Ascending aorta (tissue), 2 donors: ENCODE data around the gene LAPTM5. TPM values are rescaled to one million over a fixed set of nuclear protein-coding genes. Genes with fewer than 3 reads are reported as not detected.

Experiments
- DNase-seq, 2 donors: peaks; one replicate each; pipeline ENCODE4 v3.0.0-alpha.2; 2019; ENCODE audit warnings: low spot score in 2 of 2
- H3K27ac ChIP-seq, 2 donors: fragments of 200-600 bp; sonication (generic); one replicate each; pipeline ENCODE4 v1.5.1; 2016 to 2017; ENCODE audit warnings: mild to moderate bottlenecking in 1 of 2
- H3K27me3 ChIP-seq: fragments of 200-600 bp; sonication (generic); one replicate; pipeline ENCODE4 v1.5.1; 2017
- H3K36me3 ChIP-seq, 2 donors: fragments of 200-600 bp; sonication (generic); one replicate each; pipeline ENCODE4 v1.5.1; 2016
- H3K4me1 ChIP-seq, 2 donors: fragments of 200-600 bp; sonication (generic); one replicate each; pipeline ENCODE4 v1.5.1; 2016 to 2017; ENCODE audit warnings: mild to moderate bottlenecking in 1 of 2
- H3K4me3 ChIP-seq, 2 donors: fragments of 200-600 bp; sonication (generic); one replicate each; pipeline ENCODE4 v1.5.1; 2016 to 2017; ENCODE audit warnings: mild to moderate bottlenecking in 1 of 2
- H3K9me3 ChIP-seq, 2 donors: fragments of 200-600 bp; sonication (generic); one replicate each; pipeline ENCODE4 v1.5.1; 2016
- CTCF ChIP-seq, 3 experiments: fragments of 200-600 bp in 2 of 3; fragments of 450-650 bp in 1 of 3; sonication (generic) in 2 of 3; IDR thresholded peaks; one replicate each; pipeline ENCODE4 v1.5.1; 2016 to 2019; ENCODE audit warnings: antibody characterized with exemption in 3 of 3, mild to moderate bottlenecking in 1 of 3, moderate library complexity in 1 of 3
- intact Hi-C: fragments of 100-400 bp; cut with DNase I; formaldehyde crosslinking; loops from one replicate; pipeline ENCODE4 v1.15.1; 2023
- total RNA-seq: library from RNA; depleted of rRNA; stranded (reverse); fragments of >200 nt; gene quantifications from one replicate; pipeline ENCODE4 v1.1.0, GENCODE V29; 2016

LAPTM5 gene
- total RNA-seq, 1 donor from 2014 or later, result 56.1 TPM

- peak overlapping the region; percentile 62 to 73 for H3K27ac ChIP-seq
- intact Hi-C loops, result no loop called here
- DNase-seq, result no peak
- no peaks in the 10 kb centered on the region for H3K27me3 ChIP-seq
- no peaks in the 10 kb centered on the region for H3K9me3 ChIP-seq
- H3K4me1 ChIP-seq, result peaks cover 16 to 26% of the 10 kb centered on the region in 2 donors
- H3K36me3 ChIP-seq, result no peaks in the 10 kb centered on the region
- no peak for TF ChIP-seq CTCF (IDR thresholded peaks at IDR 0.05)
- no peak overlapping the region for H3K4me3 ChIP-seq
Measured at GRCh38 chr1:30761381-30762151, 4.0 kb upstream of the LAPTM5 start.

DNA sequence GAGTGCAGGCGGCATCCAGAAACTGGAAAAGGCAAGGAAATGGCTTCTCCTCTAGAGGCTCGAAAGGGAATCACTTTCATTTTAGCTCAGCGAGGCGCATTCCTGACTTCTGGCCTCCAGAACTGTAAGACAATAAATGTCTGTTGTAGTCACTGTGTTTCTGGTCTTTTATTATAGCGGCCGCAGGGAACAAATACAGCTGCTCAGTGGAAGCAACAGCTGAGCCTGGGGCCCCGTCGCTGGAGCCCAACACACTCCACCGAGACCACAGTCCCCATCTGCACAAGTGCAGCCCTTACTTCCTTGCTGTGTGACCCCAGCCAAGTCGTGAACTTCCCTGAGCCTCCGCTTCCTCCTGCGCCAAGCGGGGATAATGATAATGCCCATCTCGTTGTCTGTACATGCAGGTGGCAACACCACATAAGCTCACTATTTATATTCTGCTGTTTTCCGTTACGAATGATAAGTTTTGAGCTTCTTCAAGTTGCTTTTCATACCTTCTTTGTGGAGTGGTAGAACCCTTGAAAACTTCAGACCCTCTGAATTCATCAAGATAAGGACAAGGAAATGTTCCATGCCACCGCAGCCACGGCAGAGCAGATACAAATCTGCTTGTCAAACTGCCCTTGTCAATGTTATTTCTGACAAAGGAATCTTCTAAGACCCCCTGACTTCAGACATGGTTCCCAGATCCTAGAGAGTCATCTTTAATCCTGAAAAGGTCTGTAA lies 3.2 kb upstream of the LAPTM5 start:
- no peak for DNase-seq
- Histone ChIP-seq H3K36me3 (no peaks in the 10 kb centered on the region), H3K27me3 (no peaks in the 10 kb centered on the region), H3K4me1 (peaks cover 16 to 26% of the 10 kb centered on the region in 2 donors), H3K4me3 (no peak overlapping the region), H3K27ac (no peak overlapping the region), H3K9me3 (no peaks in the 10 kb centered on the region)
- intact Hi-C loops, result no loop called here
- TF ChIP-seq CTCF (IDR thresholded peaks at IDR 0.05), result no peak

DNA sequence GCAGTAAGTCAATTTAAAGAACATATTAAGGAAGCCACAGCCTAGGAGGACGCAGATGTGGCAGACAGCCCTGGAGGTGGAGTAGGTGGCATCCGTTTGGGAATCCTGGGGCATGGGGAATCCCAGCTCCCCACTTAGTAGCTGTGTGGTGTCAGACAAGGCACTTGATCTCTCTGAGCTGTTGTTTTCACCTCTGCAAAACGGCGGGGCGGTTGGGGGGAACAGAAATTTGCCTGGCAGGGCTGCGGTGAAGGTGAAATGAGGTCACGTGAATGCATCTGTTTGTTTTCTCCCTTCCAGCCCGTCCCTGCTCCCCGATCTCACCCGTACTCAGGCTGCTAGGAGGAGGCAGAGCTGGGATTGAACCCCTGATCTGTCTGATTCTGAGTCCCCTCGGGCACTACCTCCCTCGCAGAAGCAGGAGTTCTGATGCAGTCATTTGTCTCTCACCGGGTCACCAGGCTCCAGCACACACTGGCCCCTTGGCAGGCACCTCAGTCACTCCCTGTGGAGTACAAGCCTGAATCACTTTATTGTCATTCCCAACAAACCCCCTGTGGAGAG lies 2.2 kb upstream of the LAPTM5 start:
- no peak overlapping the region for H3K27ac ChIP-seq
- intact Hi-C loops, result no loop called here
- no peak for DNase-seq
- no peaks in the 10 kb centered on the region for H3K27me3 ChIP-seq
- no peaks in the 10 kb centered on the region for H3K9me3 ChIP-seq
- no peaks in the 10 kb centered on the region for H3K36me3 ChIP-seq
- peaks cover 16 to 26% of the 10 kb centered on the region in 2 donors for H3K4me1 ChIP-seq
- H3K4me3 ChIP-seq, result no peak overlapping the region
- no peak for TF ChIP-seq CTCF (IDR thresholded peaks at IDR 0.05)

DNA sequence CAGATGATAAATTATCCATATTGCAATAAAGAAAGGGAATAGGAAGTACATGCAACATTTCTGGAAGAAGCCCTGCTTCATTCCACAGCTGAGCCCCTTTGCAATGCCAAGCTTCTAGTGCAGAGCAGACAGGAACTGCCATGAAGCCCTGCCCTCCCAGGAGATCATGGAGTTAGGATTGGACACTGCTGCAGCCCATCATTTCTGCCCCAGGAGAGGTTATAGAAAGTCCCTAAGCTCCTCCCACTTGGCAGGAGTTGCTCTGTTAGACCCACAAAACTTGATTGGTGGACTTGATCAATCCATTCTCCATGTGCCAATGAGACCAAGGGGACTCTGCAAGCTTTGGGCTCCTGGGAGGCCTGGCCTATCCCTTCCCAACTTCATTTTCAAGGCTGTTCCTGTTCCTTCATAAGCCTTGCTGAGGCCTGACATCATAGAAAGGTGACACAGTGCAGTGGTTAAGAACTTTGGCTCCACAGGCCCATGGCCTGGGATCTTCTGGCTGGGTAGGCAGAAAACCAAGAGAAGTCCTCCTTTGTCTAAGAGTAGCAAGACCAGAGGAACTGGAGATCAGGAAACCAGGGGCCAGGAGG lies 1.3 kb upstream of the LAPTM5 start:
- H3K4me3 ChIP-seq, result no peak overlapping the region
- H3K27me3 ChIP-seq, result no peaks in the 10 kb centered on the region
- intact Hi-C loops, result no loop called here
- H3K4me1 ChIP-seq, result peaks cover 12 to 20% of the 10 kb centered on the region in 2 donors
- DNase-seq, result no peak
- no peak overlapping the region for H3K27ac ChIP-seq
- H3K36me3 ChIP-seq, result no peaks in the 10 kb centered on the region
- TF ChIP-seq CTCF (IDR thresholded peaks at IDR 0.05), result no peak
- no peaks in the 10 kb centered on the region for H3K9me3 ChIP-seq

GRCh38 chr1:30758121-30758688 lies 631 bp upstream of the LAPTM5 start:
- Histone ChIP-seq H3K4me1 (peaks cover 12 to 13% of the 10 kb centered on the region in 2 donors), H3K27ac (no peak overlapping the region), H3K27me3 (no peaks in the 10 kb centered on the region), H3K4me3 (peak overlapping the region in 1 of 2 donors; percentile 39), H3K9me3 (no peaks in the 10 kb centered on the region), H3K36me3 (no peaks in the 10 kb centered on the region)
- no peak for TF ChIP-seq CTCF (IDR thresholded peaks at IDR 0.05)
- intact Hi-C loops, result no loop called here
- no peak for DNase-seq
